ENCODE data around the gene LCOR. TPM values are rescaled to one million over a fixed set of nuclear protein-coding genes. Genes with fewer than 3 reads are reported as not detected.

The LCOR gene
- total and polyA plus RNA-seq, 9 of the 15 experiments (the other 6 are each of a cell fraction or from before 2014, with no cell fraction given), result 3.6 to 25.2 (median 14.4) TPM

DNA sequence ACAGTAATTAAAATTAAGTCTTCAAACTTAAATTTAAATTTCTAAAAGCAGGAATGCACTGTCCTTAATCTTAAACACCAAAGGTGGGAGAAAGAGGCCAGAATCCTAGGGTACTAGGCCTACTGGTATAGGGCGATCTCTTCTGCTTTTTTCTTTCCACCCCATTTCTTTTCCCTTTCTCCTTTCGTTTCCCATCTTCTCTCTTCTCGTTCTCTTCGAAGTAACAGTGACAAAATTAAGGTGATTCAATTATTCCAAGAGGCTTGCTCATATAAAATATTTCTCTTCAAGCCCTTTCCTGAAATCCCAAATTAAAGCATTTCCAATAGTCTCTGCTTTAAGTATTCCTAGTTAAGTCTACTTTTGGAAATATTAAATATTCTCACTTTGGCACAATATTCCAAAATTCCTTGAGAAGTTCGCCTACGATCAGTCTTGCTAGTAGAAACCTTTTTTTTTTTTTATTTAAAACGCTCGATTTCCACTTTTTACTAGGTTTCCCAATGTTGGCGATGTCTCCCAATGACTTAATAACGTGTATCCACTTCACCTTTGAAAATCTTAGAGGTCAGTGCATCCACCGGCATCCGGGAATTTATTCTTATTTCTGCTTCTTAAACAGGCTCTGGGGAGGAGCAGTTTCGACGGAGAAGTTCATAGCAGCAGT, 765 bp upstream of the LCOR start (continued):
- TF ChIP-seq CHAMP1 (IDR thresholded peaks at IDR 0.05) (no peak), PATZ1 (CRISPR knock-in tag; IDR thresholded peaks at IDR 0.05; ENCODE audit: borderline replicate concordance) (no peak), CEBPB (tag; IDR thresholded peaks at IDR 0.05) (peak; percentile 37; the same call in 1 of the 2 replicates), TCF7L2 (IDR thresholded peaks at IDR 0.05; ENCODE audit: low read depth, low read length) (no peak), MEF2A (IDR thresholded peaks at IDR 0.05; ENCODE audit: control insufficient read depth, low read depth, low read length) (no peak), MYBL2 (IDR thresholded peaks at IDR 0.05; ENCODE audit: low read depth) (0 out of 2 replicates have a peak, but pooled peaks have one; percentile 32), MYBL2 (CRISPR knock-in tag; IDR thresholded peaks at IDR 0.05; ENCODE audit: borderline replicate concordance) (no peak), TAF9B (IDR thresholded peaks at IDR 0.05; ENCODE audit: partially characterized antibody) (peak; percentile 9), DPF2 (IDR thresholded peaks at IDR 0.05) (peak; percentile 31; the same call in 1 of the 2 replicates), ZBTB2 (IDR thresholded peaks at IDR 0.05) (peak; percentile 26; the same call in 1 of the 2 replicates), ZNF277 (CRISPR knock-in tag; IDR thresholded peaks at IDR 0.05; ENCODE audit: borderline replicate concordance) (no peak), KDM4B (IDR thresholded peaks at IDR 0.05; ENCODE audit: borderline replicate concordance in 2 of 2, low read depth in 1 of 2) (no peak), HDAC1 (IDR thresholded peaks at IDR 0.05) (no peak)
- TF ChIP-seq, protein P1, sequence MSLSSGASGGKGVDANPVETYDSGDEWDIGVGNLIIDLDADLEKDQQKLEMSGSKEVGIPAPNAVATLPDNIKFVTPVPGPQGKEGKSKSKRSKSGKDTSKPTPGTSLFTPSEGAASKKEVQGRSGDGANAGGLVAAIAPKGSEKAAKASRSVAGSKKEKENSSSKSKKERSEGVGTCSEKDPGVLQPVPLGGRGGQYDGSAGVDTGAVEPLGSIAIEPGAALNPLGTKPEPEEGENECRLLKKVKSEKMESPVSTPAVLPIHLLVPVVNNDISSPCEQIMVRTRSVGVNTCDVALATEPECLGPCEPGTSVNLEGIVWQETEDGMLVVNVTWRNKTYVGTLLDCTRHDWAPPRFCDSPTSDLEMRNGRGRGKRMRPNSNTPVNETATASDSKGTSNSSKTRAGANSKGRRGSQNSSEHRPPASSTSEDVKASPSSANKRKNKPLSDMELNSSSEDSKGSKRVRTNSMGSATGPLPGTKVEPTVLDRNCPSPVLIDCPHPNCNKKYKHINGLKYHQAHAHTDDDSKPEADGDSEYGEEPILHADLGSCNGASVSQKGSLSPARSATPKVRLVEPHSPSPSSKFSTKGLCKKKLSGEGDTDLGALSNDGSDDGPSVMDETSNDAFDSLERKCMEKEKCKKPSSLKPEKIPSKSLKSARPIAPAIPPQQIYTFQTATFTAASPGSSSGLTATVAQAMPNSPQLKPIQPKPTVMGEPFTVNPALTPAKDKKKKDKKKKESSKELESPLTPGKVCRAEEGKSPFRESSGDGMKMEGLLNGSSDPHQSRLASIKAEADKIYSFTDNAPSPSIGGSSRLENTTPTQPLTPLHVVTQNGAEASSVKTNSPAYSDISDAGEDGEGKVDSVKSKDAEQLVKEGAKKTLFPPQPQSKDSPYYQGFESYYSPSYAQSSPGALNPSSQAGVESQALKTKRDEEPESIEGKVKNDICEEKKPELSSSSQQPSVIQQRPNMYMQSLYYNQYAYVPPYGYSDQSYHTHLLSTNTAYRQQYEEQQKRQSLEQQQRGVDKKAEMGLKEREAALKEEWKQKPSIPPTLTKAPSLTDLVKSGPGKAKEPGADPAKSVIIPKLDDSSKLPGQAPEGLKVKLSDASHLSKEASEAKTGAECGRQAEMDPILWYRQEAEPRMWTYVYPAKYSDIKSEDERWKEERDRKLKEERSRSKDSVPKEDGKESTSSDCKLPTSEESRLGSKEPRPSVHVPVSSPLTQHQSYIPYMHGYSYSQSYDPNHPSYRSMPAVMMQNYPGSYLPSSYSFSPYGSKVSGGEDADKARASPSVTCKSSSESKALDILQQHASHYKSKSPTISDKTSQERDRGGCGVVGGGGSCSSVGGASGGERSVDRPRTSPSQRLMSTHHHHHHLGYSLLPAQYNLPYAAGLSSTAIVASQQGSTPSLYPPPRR (CRISPR knock-in tag; IDR thresholded peaks at IDR 0.05; ENCODE audit: borderline replicate concordance), result no peak
